SK-N-SH (cell line): Measurements from ENCODE around the gene TIMM10. TPM values are rescaled to one million over a fixed set of nuclear protein-coding genes. Genes with fewer than 3 reads are reported as not detected.

Source experiments
- CTCF ChIA-PET: fragments of 300-600, 350-600 bp; formaldehyde crosslinking; extraction: SDS; loops from one replicate; lab custom pipeline; 2021; lab: Yijun Ruan, JAX
- POLR2A ChIA-PET: fragments of 350-600 bp; sonication (Branson Sonifier 250); formaldehyde crosslinking; extraction: SDS; loops from one replicate; lab custom pipeline; 2020; ENCODE audit warnings: antibody characterized with exemption, inconsistent platforms; lab: Yijun Ruan, JAX
- DNase-seq: peaks from one replicate; pipeline ENCODE4 v3.0.0; 2012
- H2AFZ ChIP-seq: fragments of 200-600 bp; sonication (generic); 2 replicates; pipeline ENCODE4 v1.8.1; 2016; ENCODE audit warnings: antibody characterized with exemption, mild to moderate bottlenecking, low read depth
- H3F3A ChIP-seq: fragments of 200-600 bp; sonication (generic); replicated peaks from 2 replicates; pipeline ENCODE3; 2016; ENCODE audit warnings: antibody characterized with exemption, mild to moderate bottlenecking; ENCODE audit not compliant: insufficient read depth
- H3K27ac ChIP-seq, 2 experiments: fragments of 200-500 bp in 1 of 2; fragments of 200-600 bp in 1 of 2; sonication (Bioruptor generic) in 1 of 2; sonication (generic), shearing (Covaris generic) in 1 of 2; 2 replicates each; pipeline versions ENCODE4 v1.5.1 to v1.6.1; 2014 to 2016; ENCODE audit warnings: low read depth in 2 of 2, inconsistent platforms in 1 of 2, low read length in 1 of 2, mild to moderate bottlenecking in 1 of 2, mixed read lengths in 1 of 2
- H3K27me3 ChIP-seq: fragments of 200-600 bp; sonication (generic), shearing (Covaris generic); 2 replicates; pipeline ENCODE4 v1.6.1; 2016; ENCODE audit warnings: mixed run types; ENCODE audit not compliant: insufficient read depth
- H3K36me3 ChIP-seq, 2 experiments: fragments of 200-500 bp in 1 of 2; fragments of 200-600 bp in 1 of 2; sonication (Bioruptor generic) in 1 of 2; sonication (generic) in 1 of 2; replicated peaks in 1 of 2; 2 replicates each; pipeline versions ENCODE3 to v1.5.1; 2014 to 2016; ENCODE audit warnings: low read length in 1 of 2, mild to moderate bottlenecking in 1 of 2; ENCODE audit not compliant: insufficient read depth in 2 of 2, control insufficient read depth in 1 of 2
- H3K4me1 ChIP-seq, 2 experiments: fragments of 200-500 bp in 1 of 2; fragments of 200-600 bp in 1 of 2; sonication (Bioruptor generic) in 1 of 2; sonication (generic), shearing (Covaris generic) in 1 of 2; 2 replicates each; pipeline versions ENCODE4 v1.5.1 to v1.6.1; 2014 to 2016; ENCODE audit warnings: low read depth in 1 of 2, low read length in 1 of 2, mixed run types in 1 of 2; ENCODE audit not compliant: insufficient read depth in 2 of 2, control insufficient read depth in 1 of 2
- H3K4me2 ChIP-seq: fragments of 200-600 bp; sonication (generic), shearing (Covaris generic); 2 replicates; pipeline ENCODE4 v1.6.1; 2017; ENCODE audit warnings: mixed run types
- H3K4me3 ChIP-seq, 2 experiments: fragments of 200-500 bp in 1 of 2; fragments of 200-600 bp in 1 of 2; sonication (Bioruptor generic) in 1 of 2; sonication (generic), shearing (Covaris generic) in 1 of 2; 2 replicates each; pipeline versions ENCODE4 v1.5.1 to v1.8.1; 2014 to 2016; ENCODE audit warnings: low read depth in 2 of 2, inconsistent platforms in 1 of 2, low read length in 1 of 2, mild to moderate bottlenecking in 1 of 2, mixed read lengths in 1 of 2, moderate library complexity in 1 of 2
- H3K79me2 ChIP-seq: fragments of 200-600 bp; sonication (generic); 2 replicates; pipeline ENCODE4 v1.8.1; 2017; ENCODE audit warnings: mild to moderate bottlenecking; ENCODE audit not compliant: insufficient read depth
- H3K9ac ChIP-seq: fragments of 200-600 bp; sonication (generic); 2 replicates; pipeline ENCODE4 v1.6.1; 2017; ENCODE audit warnings: mixed run types
- H3K9me2 ChIP-seq: fragments of 200-600 bp; sonication (generic); 2 replicates; pipeline ENCODE4 v1.6.1; 2017; ENCODE audit warnings: mixed run types
- H3K9me3 ChIP-seq: fragments of 200-600 bp; sonication (generic); 2 replicates; pipeline ENCODE4 v1.6.1; 2017; ENCODE audit warnings: mixed run types, mild to moderate bottlenecking, moderate library complexity
- H4K20me1 ChIP-seq: fragments of 200-600 bp; sonication (generic); 2 replicates; pipeline ENCODE4 v1.6.1; 2017; ENCODE audit warnings: mild to moderate bottlenecking, mixed run types; ENCODE audit not compliant: insufficient read depth
- CHD2 ChIP-seq: fragments of 150-350 bp; IDR thresholded peaks from 2 replicates; pipeline ENCODE4 v1.6.1; 2018; ENCODE audit warnings: low read length; ENCODE audit not compliant: partially characterized antibody
- CTCF ChIP-seq: fragments of 200-600 bp; sonication (generic); IDR thresholded peaks from 2 replicates; pipeline ENCODE4 v1.6.1; 2017; ENCODE audit warnings: antibody characterized with exemption, mild to moderate bottlenecking, moderate library complexity
- ELF1 ChIP-seq: IDR thresholded peaks from 2 replicates; pipeline ENCODE4 v1.4.0; 2012
- GABPA ChIP-seq: IDR thresholded peaks from 2 replicates; pipeline ENCODE4 v1.4.0; 2012; ENCODE audit warnings: low read depth, mild to moderate bottlenecking
- PBX3 ChIP-seq: IDR thresholded peaks from 2 replicates; pipeline ENCODE4; 2012
- RAD21 ChIP-seq: IDR thresholded peaks from 2 replicates; pipeline ENCODE4 v1.6.1; 2012; ENCODE audit warnings: mild to moderate bottlenecking, low read length
- RFX5 ChIP-seq: IDR thresholded peaks from 2 replicates; pipeline ENCODE4 v1.6.1; 2012; ENCODE audit warnings: mild to moderate bottlenecking, improper control_type of control experiment, low read length
- WGBS: methylation state at CpG from one replicate; pipeline ENCODE4 v1.1.6; 2017; ENCODE audit warnings: low lambda C conversion rate; 5-methylcytosine and 5-hydroxymethylcytosine counted together
- polyA plus RNA-seq, 3 experiments: library from polyadenylated mRNA; depleted of rRNA; stranded (reverse); fragments of >200 nt; gene quantifications; 2 replicates each; pipeline ENCODE4 v1.2.3, GENCODE V29; 2012
- TF ChIP-seq, protein P1 (sequence below): IDR thresholded peaks from 2 replicates; pipeline ENCODE4 v1.4.0; 2012; ENCODE audit warnings: low read depth, borderline replicate concordance

The TIMM10 gene
- polyA plus RNA-seq, 1 of the 3 experiments (the other 2 are of a cell fraction) = 179 TPM

GRCh38 chr11:57562596-57562995, 32.0 kb upstream of the TIMM10 start:
- CTCF ChIA-PET = interaction anchor here (1.1 to 1.6 kb wide), 4 partner anchors 35 to 81 kb away, joined by 4 to 5 read pairs (median 4); no protein-coding TSS in a partner anchor
- peak; percentile 17; the same call in 1 of the 2 replicates for TF ChIP-seq RAD21
- no peak for TF ChIP-seq ELF1
- H4K20me1 ChIP-seq = no peaks in the 10 kb centered on the region
- H3K9ac ChIP-seq = no peak overlapping the region
- no peaks in the 10 kb centered on the region; the same call in 1 of the 2 replicates for H3K79me2 ChIP-seq
- H3K4me3 ChIP-seq = no peak overlapping the region
- DNase-seq = no peak
- no peak overlapping the region for H2AFZ ChIP-seq
- H3K9me2 ChIP-seq = no peaks in the 10 kb centered on the region
- no peak overlapping the region for H3K4me2 ChIP-seq
- POLR2A ChIA-PET = no interaction called here
- H3K9me3 ChIP-seq = no peaks in the 10 kb centered on the region
- WGBS = 78% methylated on average over 3 of the region's 4 CpGs
- peaks cover 0 to 6% of the 10 kb centered on the region in 2 experiments for H3K36me3 ChIP-seq
- peaks cover 0 to 14% of the 10 kb centered on the region in 2 experiments; a peak in 1 of 4 replicates for H3K4me1 ChIP-seq
- no peak overlapping the region for H3K27ac ChIP-seq
- no peaks in the 10 kb centered on the region for H3K27me3 ChIP-seq
- no peaks in the 10 kb centered on the region for H3F3A ChIP-seq

GRCh38 chr11:57560146-57560545, 29.6 kb upstream of the TIMM10 start:
- Histone ChIP-seq H3K9ac (no peak overlapping the region), H3K27ac (no peak overlapping the region), H3K79me2 (no peaks in the 10 kb centered on the region), H3F3A (no peaks in the 10 kb centered on the region), H3K9me3 (no peaks in the 10 kb centered on the region), H4K20me1 (no peaks in the 10 kb centered on the region), H3K4me3 (no peak overlapping the region), H3K9me2 (no peaks in the 10 kb centered on the region), H3K4me2 (no peak overlapping the region), H3K36me3 (peaks cover 6 to 12% of the 10 kb centered on the region in 2 experiments), H2AFZ (no peak overlapping the region), H3K27me3 (no peaks in the 10 kb centered on the region), H3K4me1 (peaks cover 0 to 2% of the 10 kb centered on the region in 2 experiments; a peak in 1 of 4 replicates)
- 84% methylated on average over 3 of the region's 4 CpGs for WGBS
- no peak for DNase-seq
- CTCF ChIA-PET = interaction anchor here (0.6 to 2.2 kb wide), 2 partner anchors 84 to 102 kb away, joined by 3 to 7 read pairs; no protein-coding TSS in a partner anchor
- POLR2A ChIA-PET = no interaction called here
- TF ChIP-seq GABPA = no peak
- TF ChIP-seq, protein P1, sequence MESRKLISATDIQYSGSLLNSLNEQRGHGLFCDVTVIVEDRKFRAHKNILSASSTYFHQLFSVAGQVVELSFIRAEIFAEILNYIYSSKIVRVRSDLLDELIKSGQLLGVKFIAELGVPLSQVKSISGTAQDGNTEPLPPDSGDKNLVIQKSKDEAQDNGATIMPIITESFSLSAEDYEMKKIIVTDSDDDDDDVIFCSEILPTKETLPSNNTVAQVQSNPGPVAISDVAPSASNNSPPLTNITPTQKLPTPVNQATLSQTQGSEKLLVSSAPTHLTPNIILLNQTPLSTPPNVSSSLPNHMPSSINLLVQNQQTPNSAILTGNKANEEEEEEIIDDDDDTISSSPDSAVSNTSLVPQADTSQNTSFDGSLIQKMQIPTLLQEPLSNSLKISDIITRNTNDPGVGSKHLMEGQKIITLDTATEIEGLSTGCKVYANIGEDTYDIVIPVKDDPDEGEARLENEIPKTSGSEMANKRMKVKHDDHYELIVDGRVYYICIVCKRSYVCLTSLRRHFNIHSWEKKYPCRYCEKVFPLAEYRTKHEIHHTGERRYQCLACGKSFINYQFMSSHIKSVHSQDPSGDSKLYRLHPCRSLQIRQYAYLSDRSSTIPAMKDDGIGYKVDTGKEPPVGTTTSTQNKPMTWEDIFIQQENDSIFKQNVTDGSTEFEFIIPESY = no peak
- TF ChIP-seq CTCF = no peak
- TF ChIP-seq CHD2 = no peak
- TF ChIP-seq PBX3 = no peak
- no peak for TF ChIP-seq RFX5
- TF ChIP-seq ELF1 = no peak
